Measurements from ENCODE around the gene SLC22A4.

SLC22A4 gene

DNA sequence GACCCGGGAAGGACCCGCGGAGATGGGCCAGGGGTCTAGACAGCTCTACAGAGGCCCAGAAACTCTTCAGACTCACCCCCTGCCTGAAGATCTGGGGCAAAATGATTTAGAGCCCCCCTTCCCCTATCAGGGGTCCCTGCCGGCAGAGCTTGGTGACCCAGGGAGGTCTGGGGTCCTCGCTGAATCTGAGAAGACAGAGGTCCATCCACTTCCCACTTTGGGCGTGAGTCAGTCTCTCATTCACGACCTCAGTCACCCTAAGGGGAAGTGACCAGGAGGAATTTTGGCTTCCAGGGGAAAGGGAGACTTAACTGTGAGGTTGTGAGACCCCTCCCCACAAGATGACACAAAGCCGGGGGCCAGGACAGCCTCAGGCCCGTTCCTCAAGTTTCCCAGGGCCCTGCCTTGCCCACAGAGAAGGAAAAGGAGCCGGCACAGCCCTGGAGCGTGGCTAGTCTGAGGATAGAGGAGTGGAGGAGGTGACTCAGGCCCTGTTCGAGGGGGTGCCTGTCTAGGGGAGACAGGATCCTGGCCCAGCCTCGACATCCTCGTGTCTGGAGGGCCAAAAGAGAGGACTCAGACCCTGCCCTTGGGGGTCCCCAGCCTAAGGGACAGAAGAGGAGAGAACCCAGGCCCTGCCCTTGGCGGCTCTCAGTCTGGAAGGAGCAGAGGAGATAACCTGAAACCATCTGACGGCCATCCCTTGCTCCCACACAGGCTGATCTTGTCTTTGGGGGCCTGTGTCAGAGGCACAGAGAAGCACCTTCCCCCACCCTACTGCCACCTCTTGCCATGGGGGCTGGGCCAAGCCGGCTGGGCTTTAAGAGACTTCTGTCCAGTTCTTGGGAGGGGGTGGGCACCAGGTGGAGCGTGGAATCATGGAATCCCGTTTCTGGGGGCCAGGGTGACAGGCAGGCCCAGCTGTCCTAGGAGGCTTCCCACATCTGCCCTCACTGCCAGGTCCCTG lies 35.8 kb upstream of the SLC22A4 start:
- TF ChIP-seq, protein P1, sequence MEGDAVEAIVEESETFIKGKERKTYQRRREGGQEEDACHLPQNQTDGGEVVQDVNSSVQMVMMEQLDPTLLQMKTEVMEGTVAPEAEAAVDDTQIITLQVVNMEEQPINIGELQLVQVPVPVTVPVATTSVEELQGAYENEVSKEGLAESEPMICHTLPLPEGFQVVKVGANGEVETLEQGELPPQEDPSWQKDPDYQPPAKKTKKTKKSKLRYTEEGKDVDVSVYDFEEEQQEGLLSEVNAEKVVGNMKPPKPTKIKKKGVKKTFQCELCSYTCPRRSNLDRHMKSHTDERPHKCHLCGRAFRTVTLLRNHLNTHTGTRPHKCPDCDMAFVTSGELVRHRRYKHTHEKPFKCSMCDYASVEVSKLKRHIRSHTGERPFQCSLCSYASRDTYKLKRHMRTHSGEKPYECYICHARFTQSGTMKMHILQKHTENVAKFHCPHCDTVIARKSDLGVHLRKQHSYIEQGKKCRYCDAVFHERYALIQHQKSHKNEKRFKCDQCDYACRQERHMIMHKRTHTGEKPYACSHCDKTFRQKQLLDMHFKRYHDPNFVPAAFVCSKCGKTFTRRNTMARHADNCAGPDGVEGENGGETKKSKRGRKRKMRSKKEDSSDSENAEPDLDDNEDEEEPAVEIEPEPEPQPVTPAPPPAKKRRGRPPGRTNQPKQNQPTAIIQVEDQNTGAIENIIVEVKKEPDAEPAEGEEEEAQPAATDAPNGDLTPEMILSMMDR (IDR thresholded peaks at IDR 0.05; ENCODE audit: control insufficient read depth, insufficient read depth, low read depth, low read length, missing control alignments): no peak
- no peak for DNase-seq (ENCODE audit: low read depth)
- H3K4me3 ChIP-seq (ENCODE audit: control insufficient read depth, low read depth, low read length): peak overlapping the region; percentile 86

DNA sequence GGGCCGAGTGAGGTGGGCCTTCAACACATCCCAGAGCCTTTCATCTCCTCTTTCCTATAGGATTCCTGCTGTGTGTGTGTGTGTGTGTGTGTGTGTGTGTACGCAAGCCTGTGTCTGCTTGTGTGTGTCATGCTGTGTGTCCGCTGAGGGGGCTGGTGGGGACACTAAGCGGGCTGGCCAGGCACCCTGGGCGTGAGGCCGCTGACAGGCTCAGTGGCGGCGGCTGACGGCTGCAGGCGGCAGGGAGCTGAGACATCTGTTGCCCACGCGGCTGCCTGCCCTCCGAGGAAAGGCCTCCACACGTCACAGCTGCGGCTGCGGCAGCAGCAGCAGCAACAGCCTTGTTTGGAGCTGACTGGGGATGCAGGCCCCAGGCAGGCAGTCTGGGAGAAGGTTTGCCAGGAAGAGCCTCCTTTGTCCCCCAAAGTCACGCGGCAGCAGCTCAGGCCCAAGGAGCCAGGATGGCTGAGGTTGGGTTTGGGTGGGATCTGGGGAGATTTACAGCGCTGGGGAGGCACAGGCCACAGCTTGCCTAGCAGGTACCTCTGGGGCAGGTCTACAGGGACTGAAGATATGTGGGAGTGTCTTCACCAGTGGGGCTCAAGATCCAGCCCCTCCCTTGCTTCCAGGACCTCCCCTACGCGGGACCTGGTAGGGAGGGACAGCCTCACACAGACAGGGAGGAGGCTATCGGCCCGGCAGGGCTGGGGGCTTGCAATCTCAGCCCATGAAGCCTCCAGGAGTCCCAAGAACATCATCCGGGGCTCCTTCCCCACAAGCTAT lies 34.9 kb upstream of the SLC22A4 start:
- TF ChIP-seq, protein P1 (IDR thresholded peaks at IDR 0.05; ENCODE audit: control insufficient read depth, insufficient read depth, low read depth, low read length, missing control alignments): no peak
- H3K4me3 ChIP-seq (ENCODE audit: control insufficient read depth, low read depth, low read length): peak overlapping the region; percentile 86
- peak; percentile 64 for DNase-seq (ENCODE audit: low read depth)

DNA sequence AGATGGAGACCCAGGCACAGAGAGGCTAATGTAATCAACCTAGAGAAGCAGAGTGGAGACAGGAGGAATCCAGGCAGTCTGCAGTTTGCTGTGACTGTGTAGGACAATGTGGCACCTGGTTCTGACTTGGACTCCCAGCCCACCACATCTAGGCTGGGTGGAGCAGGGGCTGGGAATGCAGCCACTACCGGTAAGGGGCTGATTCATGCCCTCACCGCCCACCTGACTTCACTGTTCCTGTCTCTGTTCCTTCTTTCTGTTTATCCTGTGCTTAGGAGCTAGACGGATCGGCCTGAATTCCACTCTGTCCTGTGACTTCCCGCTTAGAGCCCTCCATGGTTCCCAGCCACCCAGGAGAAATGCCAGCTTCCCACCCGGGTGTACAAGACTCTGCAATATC lies 34.1 kb upstream of the SLC22A4 start:
- DNase-seq (ENCODE audit: low read depth): no peak
- TF ChIP-seq, protein P1 (IDR thresholded peaks at IDR 0.05; ENCODE audit: control insufficient read depth, insufficient read depth, low read depth, low read length, missing control alignments): no peak
- peak overlapping the region; percentile 49; the same call in 1 of the 2 replicates for H3K4me3 ChIP-seq (ENCODE audit: control insufficient read depth, low read depth, low read length)

DNA sequence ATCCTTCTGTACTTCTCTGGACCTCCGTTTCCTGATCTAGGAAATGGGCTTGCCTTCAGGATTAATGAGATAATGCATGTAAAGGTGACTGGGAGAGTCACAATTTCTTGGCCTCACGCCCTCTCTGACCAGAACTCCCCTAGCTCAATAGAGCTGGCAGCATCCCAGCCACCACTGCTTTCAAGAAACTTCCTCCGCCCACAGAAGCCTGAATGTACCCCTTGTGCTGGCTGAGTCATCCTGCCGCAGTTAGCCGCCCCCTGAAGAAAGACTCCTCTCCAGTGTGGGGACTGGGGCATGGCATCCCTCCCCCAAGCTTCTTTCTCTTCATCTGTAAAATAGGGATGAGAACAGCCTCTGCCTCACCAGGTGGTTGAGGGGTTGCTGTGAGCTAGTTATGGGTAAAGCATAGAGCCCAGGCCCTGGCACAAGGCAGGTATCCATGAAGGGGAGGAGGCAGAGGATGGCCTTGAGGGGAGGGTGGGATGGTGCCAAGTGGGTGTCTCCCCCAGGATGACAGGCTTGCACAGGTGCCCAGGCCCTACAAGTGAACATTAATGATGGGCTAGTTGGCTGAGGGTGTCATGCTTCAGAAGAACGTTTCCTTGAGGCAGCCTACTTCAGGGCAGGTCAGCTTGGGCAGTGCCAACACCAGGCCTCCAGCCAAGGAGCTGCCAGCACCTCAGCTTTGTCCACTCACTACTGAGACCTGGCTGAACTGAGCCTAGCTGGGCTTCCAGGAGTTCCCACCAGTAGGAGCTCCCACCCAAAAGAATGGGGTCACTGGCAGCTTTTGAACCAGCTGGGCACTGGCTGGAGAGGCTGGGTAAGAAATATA lies 33.3 kb upstream of the SLC22A4 start:
- TF ChIP-seq, protein P1 (IDR thresholded peaks at IDR 0.05; ENCODE audit: control insufficient read depth, insufficient read depth, low read depth, low read length, missing control alignments): no peak
- H3K4me3 ChIP-seq (ENCODE audit: control insufficient read depth, low read depth, low read length): no peak overlapping the region
- DNase-seq (ENCODE audit: low read depth): no peak

DNA sequence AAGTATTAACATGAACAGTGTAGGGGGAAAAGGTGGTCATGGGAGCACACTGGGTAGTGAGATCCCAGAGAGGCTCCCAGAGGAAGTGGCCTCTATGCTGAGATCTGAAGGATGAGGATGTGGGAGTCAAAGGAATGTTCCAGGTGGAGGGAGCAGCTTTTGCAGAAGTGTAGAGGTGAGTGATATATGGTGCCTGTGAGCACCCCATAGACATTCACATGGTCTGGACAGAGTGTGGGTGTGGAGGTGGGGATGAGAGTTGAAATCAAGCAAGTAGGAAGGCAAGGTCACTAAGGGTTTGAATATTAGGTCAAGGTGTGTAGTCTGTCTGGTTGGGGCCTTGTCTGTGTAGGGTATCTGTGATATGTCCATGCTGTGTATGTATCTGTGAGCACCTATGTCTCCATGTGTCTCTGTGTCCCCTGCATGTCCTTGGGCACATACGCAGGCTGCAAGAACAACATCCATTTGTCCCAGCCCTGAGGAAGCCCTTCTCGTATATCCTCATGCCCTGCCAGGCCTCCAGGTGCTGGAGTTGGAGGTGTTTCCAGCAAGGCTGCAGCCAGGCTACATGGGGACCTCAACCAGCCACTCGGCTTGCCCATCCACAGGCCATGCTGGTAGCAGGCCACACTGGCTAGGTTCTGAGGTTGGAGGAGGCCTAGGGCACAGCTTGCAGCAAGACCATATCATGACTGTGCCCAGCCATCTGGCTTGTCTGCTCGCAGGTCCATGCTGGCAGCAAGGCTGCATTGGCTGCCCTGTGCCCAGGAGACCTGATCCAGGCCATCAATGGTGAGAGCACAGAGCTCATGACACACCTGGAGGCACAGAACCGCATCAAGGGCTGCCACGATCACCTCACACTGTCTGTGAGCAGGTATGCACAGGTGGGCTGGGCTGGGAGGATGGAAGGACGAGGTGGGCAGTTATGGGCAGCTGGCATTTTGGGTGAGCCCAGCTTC lies 32.0 kb upstream of the SLC22A4 start:
- H3K4me3 ChIP-seq (ENCODE audit: control insufficient read depth, low read depth, low read length): no peak overlapping the region
- no peak for DNase-seq (ENCODE audit: low read depth)
- TF ChIP-seq, protein P1 (IDR thresholded peaks at IDR 0.05; ENCODE audit: control insufficient read depth, insufficient read depth, low read depth, low read length, missing control alignments): no peak
